GM19438 (cell line): ENCODE results near the gene HDAC11.

Experiments used
- ATAC-seq: cut with Tn5 transposase; IDR thresholded peaks from one replicate; pipeline ENCODE4 v1.9.1; 2021; ENCODE audit warnings: low read depth; ENCODE audit not compliant: unreplicated experiment

The HDAC11 gene

GRCh38 chr3:13506680-13507079 lies 26.6 kb downstream of the HDAC11 start:
- no peak for ATAC-seq

GRCh38 chr3:13507247-13507569 lies 27.1 kb downstream of the HDAC11 start:
- ATAC-seq: no peak

- ATAC-seq: no peak
These were observed 27.6 kb downstream of the HDAC11 start for GRCh38 chr3:13507570-13508339.

- no peak for ATAC-seq
These were observed 28.4 kb downstream of the HDAC11 start for GRCh38 chr3:13508496-13508895.

- no peak for ATAC-seq
These were observed 29.1 kb downstream of the HDAC11 start for GRCh38 chr3:13509059-13509815.

GRCh38 chr3:13509816-13510192 lies 29.7 kb downstream of the HDAC11 start:
- no peak for ATAC-seq

GRCh38 chr3:13512451-13512850 lies 32.3 kb downstream of the HDAC11 start:
- ATAC-seq: no peak

- no peak for ATAC-seq
These were observed 33.2 kb downstream of the HDAC11 start for GRCh38 chr3:13513051-13513912.

GRCh38 chr3:13513913-13514517 lies 33.9 kb downstream of the HDAC11 start:
- ATAC-seq: no peak

GRCh38 chr3:13514639-13515435 lies 34.7 kb downstream of the HDAC11 start:
- no peak for ATAC-seq

GRCh38 chr3:13515786-13516759 lies 36.0 kb downstream of the HDAC11 start:
- ATAC-seq: no peak

- ATAC-seq: no peak
These were observed 36.6 kb downstream of the HDAC11 start for GRCh38 chr3:13516760-13517135.

GRCh38 chr3:13517253-13517977 lies 37.3 kb downstream of the HDAC11 start:
- ATAC-seq: no peak

GRCh38 chr3:13518516-13518953 lies 38.4 kb downstream of the HDAC11 start:
- no peak for ATAC-seq

GRCh38 chr3:13519006-13519791 lies 39.1 kb downstream of the HDAC11 start:
- no peak for ATAC-seq

- ATAC-seq: no peak
These were observed 40.3 kb downstream of the HDAC11 start for GRCh38 chr3:13520326-13520880.

- no peak for ATAC-seq
These were observed 41.2 kb downstream of the HDAC11 start for GRCh38 chr3:13521309-13521708.
